Bronchial epithelial cell (primary cell): ENCODE measurements around the gene IPO7. TPM values are rescaled to one million over a fixed set of nuclear protein-coding genes. Genes with fewer than 3 reads are reported as not detected.
"Not testable (repeated sequence)": the region's sequence is repeated elsewhere in the genome, so short reads cannot be mapped to it uniquely, and the experiment has no call there.

Source experiments
- DNase-seq: peaks from one replicate; pipeline ENCODE4 v3.0.0-alpha.2; 2010; ENCODE audit warnings: low read depth
- FAIRE-seq: peaks from 2 replicates; lab custom pipeline; 2011; peaks lifted over from hg19 to GRCh38; lab: Jason Lieb, UNC
- H3K27me3 ChIP-seq: 2 replicates; pipeline ENCODE4 v1.5.1; 2011; ENCODE audit warnings: low read length; ENCODE audit not compliant: control insufficient read depth, insufficient read depth
- H3K36me3 ChIP-seq: 2 replicates; pipeline ENCODE4 v1.5.1; 2011; ENCODE audit warnings: low read length; ENCODE audit not compliant: control insufficient read depth, insufficient read depth
- H3K4me3 ChIP-seq: 2 replicates; pipeline ENCODE4 v1.5.1; 2011; ENCODE audit warnings: mild to moderate bottlenecking, low read depth, low read length, control low read depth
- total RNA-seq: library from RNA; depleted of rRNA; stranded (reverse); fragments of >200 nt; gene quantifications from 2 replicates; pipeline ENCODE4 v1.2.1, GENCODE V29; 2014
- TF ChIP-seq, protein P1 (sequence below): IDR thresholded peaks from 2 replicates; pipeline ENCODE4 v1.5.1; 2011; ENCODE audit warnings: mild to moderate bottlenecking, moderate library complexity, low read length, control low read depth, inconsistent platforms; ENCODE audit not compliant: insufficient read depth, severe bottlenecking

IPO7 gene
- total RNA-seq, 1 donor from 2014 or later, result 109 TPM

DNA sequence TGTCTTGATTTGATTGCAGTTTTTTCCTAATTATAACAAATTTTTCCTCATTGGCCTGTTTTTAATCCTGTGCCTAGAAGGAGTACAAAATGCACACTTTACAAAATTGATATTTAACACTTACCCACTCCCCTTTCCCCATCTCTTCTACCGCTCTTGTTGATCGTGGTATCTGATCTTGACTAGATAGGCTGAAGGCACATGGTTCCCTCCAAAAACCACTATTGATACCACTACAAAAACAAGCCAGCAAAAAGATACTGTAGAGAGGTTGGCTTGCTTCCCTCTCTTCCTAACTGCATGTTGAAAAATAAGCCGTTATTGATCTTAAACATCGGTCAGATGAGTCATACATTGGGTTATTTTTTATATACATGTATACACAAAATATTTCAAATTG is 61.8 kb downstream of the IPO7 start:
- DNase-seq (no peak), FAIRE-seq (no peak)
- H3K4me3 ChIP-seq, result no peak overlapping the region
- peaks cover 8% of the 10 kb centered on the region for H3K36me3 ChIP-seq
- TF ChIP-seq, protein P1, sequence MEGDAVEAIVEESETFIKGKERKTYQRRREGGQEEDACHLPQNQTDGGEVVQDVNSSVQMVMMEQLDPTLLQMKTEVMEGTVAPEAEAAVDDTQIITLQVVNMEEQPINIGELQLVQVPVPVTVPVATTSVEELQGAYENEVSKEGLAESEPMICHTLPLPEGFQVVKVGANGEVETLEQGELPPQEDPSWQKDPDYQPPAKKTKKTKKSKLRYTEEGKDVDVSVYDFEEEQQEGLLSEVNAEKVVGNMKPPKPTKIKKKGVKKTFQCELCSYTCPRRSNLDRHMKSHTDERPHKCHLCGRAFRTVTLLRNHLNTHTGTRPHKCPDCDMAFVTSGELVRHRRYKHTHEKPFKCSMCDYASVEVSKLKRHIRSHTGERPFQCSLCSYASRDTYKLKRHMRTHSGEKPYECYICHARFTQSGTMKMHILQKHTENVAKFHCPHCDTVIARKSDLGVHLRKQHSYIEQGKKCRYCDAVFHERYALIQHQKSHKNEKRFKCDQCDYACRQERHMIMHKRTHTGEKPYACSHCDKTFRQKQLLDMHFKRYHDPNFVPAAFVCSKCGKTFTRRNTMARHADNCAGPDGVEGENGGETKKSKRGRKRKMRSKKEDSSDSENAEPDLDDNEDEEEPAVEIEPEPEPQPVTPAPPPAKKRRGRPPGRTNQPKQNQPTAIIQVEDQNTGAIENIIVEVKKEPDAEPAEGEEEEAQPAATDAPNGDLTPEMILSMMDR, result no peak
- no peaks in the 10 kb centered on the region for H3K27me3 ChIP-seq

DNA sequence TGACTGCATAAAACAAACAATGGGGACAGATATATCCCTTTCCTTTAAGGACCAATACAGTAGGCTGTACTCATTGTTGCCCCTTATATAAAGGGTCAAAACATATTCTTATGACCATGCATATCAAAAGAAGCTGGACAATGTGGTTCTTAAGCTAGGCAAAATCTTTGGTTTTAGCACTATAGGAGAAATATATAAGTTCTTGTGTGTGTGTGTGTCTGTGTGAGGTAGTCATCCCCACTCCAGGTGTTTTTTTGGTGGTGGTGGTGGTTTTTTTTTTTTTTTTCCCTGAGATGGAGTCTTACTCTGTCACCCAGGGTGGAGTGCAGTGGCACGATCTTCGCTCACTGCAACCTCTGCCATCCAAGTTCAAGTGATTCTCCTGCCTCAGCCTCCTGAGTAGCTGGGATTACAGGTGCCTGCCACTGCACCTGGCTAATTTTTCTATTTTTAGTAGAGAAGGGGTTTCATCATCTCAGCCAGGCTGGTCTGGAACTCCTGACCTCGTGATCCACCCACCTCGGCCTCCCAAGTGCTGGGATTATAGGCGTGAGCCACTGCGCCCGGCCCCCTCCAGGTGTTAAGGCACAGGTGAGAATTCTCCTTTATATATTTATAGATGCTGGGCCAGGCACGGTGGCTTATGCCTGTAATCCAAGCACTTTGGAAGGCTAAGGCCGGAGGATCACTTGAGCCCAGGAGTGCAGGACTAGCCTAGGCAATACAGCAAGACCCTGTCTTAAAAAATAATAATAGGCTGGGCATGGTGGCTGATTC is 64.3 kb downstream of the IPO7 start:
- H3K36me3 ChIP-seq, result no peaks in the 10 kb centered on the region
- no peak for DNase-seq
- TF ChIP-seq, protein P1, result no peak
- no peak overlapping the region for H3K4me3 ChIP-seq
- H3K27me3 ChIP-seq, result no peaks in the 10 kb centered on the region
- FAIRE-seq, result no peak

DNA sequence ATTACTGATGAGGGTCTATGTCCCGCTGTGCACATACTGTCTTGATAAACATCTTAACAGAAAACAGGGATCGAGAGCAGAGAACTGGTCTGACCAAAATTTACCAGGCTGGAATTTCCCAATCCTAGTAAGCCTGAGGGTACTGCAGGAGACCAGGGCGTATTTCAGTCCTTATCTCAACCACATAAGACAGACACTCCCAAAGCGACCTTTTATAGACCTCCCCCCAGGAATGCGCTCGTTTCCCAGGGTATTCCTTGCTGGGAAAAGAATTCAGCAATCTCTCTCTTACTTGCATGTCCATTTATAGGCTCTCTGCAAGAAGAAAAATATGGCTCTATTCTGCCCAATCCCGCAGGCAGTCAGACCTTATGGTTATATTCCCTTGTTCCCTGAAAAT is 67.6 kb downstream of the IPO7 start:
- not testable (repeated sequence) for FAIRE-seq, H3K4me3 ChIP-seq, H3K36me3 ChIP-seq, DNase-seq, H3K27me3 ChIP-seq

DNA sequence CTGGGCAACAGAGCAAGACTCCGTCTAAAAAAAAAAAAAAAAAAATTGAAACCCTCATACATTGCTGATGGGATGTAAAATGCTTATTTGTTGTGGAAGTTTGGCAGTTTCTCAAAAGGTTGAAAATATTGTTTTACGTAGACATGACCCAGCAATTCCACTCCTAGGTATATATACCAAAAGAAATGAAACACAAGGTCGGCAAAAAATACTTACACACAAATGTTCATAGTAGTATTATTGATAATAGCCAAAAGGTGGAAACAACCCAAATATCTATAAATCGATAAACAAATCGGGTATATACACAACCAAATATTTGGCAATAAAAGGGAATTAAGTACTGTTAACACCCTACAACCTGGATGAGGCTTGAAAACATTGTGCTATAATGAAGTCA is 71.3 kb downstream of the IPO7 start:
- H3K36me3 ChIP-seq, result no peaks in the 10 kb centered on the region
- FAIRE-seq (no peak), DNase-seq (no peak)
- TF ChIP-seq, protein P1, result no peak
- no peaks in the 10 kb centered on the region for H3K27me3 ChIP-seq
- H3K4me3 ChIP-seq, result no peak overlapping the region

DNA sequence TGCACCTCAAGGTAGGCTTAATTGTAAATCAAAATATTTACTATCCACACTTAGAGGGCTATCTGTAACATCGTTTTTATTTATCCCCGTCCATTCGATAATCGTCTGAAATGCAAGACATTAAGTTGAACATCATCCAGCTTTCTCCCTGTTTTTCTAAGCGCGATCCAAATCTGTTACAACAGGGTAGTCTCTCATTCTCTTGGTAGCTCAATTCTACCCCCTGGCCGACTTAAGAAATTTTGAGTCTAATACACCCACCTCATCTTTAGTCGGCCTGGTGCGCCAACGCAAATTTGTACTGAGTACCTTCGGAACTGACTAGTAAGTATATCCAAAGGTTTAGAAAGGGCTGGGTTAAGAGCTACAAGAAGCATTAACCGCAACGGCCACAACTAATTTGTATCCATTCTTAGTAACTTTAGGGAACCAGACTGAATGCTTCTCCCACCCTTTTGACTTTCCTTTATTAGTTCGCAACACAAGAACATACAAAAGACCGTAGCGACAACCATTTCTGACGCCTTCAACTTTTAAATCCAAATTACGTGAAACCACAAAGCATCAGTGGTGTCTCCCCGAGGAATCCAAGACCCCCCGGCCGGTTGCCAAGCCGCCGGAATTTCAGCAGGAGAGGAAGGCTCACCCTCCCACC is 75.3 kb downstream of the IPO7 start:
- peak overlapping the region; percentile 99 for H3K4me3 ChIP-seq
- TF ChIP-seq, protein P1, result no peak
- FAIRE-seq, result no peak
- H3K36me3 ChIP-seq, result no peaks in the 10 kb centered on the region
- peak; percentile 52 for DNase-seq
- H3K27me3 ChIP-seq, result no peaks in the 10 kb centered on the region

DNA sequence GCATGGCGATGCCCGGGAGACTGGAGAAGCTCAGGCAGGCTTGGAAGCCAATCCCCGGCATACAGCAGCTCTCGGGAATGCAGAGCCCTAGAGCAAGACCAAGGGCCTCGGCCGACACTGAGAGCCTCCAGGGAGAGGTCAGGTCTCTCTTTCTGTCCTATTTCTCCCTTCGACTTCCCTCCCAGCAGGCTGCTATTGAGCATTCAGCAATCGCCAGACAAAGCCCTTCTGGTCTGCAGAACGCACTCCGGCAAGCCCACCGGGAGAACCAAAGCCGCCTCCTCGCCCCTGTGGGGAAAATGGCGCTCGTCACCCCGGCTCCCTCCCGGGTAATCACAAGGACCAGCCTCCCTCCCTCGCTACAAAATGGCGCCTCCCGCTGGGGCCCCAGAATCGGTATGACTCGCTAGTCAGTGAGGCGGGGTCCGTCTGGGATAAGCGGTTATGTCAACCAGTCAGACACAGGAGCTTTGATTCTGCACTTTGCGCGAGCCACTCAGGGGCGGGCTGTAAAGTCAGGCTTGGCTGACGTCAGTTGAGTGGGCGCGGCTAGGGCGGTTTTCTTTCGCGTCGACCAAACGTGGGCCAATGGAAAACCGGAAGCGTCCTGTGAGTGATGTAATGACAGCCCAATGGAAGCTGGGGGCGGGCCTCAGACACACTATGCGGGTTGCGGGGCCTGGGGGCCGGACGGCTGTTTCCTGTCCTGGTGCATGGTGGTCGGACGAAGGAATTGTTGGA is 76.0 kb downstream of the IPO7 start, which contains the start of gene ZNF143:
Gene ZNF143 (plus strand): TSS at position 691 of the 741 bp plus-strand sequence. CDS start 10,297 bp downstream, outside the sequence.
- no peaks in the 10 kb centered on the region for H3K36me3 ChIP-seq
- FAIRE-seq (peak; percentile 62), DNase-seq (peak; percentile 98)
- TF ChIP-seq, protein P1, result no peak
- H3K27me3 ChIP-seq, result no peaks in the 10 kb centered on the region
- H3K4me3 ChIP-seq, result peak within 1 kb of the TSS; percentile 99
